ENCODE data around the gene GLYATL1B.
"Not testable (repeated sequence)": the region's sequence is repeated elsewhere in the genome, so short reads cannot be mapped to it uniquely, and the experiment has no call there.

DNA sequence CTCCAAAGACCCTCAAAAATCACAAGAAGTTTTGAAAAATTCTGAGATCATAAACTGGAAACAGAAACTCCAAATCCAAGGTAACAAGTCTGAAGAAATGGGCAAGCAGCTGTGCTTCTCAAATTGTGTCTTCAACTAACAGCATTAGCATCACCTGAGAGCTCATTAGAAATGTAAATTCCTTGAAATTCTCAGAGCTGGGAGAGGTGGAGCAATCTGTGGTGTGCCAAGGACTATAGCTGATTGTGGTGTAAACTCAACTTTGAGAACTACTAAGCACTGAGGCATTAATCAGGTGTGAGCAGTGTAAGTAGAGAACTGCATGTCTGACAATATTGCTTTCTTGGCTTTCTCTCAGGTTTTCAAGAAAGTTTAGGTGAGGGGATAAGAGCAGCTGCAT, 7.5 kb downstream of the GLYATL1B start:
- not testable (repeated sequence) for TF ChIP-seq EGR1 (IDR thresholded peaks at IDR 0.05; ENCODE audit: low read depth in 2 of 2); RAD21 (IDR thresholded peaks at IDR 0.05); GABPA (IDR thresholded peaks at IDR 0.05 in 1 of 2, conservative IDR thresholded peaks at IDR 0.05 in 1 of 2); SP1 (IDR thresholded peaks at IDR 0.05); NR2F2 (IDR thresholded peaks at IDR 0.05); JUND (IDR thresholded peaks at IDR 0.05); YY1 (IDR thresholded peaks at IDR 0.05)
- TF ChIP-seq, protein P1, sequence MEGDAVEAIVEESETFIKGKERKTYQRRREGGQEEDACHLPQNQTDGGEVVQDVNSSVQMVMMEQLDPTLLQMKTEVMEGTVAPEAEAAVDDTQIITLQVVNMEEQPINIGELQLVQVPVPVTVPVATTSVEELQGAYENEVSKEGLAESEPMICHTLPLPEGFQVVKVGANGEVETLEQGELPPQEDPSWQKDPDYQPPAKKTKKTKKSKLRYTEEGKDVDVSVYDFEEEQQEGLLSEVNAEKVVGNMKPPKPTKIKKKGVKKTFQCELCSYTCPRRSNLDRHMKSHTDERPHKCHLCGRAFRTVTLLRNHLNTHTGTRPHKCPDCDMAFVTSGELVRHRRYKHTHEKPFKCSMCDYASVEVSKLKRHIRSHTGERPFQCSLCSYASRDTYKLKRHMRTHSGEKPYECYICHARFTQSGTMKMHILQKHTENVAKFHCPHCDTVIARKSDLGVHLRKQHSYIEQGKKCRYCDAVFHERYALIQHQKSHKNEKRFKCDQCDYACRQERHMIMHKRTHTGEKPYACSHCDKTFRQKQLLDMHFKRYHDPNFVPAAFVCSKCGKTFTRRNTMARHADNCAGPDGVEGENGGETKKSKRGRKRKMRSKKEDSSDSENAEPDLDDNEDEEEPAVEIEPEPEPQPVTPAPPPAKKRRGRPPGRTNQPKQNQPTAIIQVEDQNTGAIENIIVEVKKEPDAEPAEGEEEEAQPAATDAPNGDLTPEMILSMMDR (IDR thresholded peaks at IDR 0.05; ENCODE audit: low read depth, low read length, missing input control): not testable (repeated sequence)
- TF ChIP-seq, protein P2, sequence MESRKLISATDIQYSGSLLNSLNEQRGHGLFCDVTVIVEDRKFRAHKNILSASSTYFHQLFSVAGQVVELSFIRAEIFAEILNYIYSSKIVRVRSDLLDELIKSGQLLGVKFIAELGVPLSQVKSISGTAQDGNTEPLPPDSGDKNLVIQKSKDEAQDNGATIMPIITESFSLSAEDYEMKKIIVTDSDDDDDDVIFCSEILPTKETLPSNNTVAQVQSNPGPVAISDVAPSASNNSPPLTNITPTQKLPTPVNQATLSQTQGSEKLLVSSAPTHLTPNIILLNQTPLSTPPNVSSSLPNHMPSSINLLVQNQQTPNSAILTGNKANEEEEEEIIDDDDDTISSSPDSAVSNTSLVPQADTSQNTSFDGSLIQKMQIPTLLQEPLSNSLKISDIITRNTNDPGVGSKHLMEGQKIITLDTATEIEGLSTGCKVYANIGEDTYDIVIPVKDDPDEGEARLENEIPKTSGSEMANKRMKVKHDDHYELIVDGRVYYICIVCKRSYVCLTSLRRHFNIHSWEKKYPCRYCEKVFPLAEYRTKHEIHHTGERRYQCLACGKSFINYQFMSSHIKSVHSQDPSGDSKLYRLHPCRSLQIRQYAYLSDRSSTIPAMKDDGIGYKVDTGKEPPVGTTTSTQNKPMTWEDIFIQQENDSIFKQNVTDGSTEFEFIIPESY (IDR thresholded peaks at IDR 0.05): not testable (repeated sequence)
- TF ChIP-seq, protein P3, sequence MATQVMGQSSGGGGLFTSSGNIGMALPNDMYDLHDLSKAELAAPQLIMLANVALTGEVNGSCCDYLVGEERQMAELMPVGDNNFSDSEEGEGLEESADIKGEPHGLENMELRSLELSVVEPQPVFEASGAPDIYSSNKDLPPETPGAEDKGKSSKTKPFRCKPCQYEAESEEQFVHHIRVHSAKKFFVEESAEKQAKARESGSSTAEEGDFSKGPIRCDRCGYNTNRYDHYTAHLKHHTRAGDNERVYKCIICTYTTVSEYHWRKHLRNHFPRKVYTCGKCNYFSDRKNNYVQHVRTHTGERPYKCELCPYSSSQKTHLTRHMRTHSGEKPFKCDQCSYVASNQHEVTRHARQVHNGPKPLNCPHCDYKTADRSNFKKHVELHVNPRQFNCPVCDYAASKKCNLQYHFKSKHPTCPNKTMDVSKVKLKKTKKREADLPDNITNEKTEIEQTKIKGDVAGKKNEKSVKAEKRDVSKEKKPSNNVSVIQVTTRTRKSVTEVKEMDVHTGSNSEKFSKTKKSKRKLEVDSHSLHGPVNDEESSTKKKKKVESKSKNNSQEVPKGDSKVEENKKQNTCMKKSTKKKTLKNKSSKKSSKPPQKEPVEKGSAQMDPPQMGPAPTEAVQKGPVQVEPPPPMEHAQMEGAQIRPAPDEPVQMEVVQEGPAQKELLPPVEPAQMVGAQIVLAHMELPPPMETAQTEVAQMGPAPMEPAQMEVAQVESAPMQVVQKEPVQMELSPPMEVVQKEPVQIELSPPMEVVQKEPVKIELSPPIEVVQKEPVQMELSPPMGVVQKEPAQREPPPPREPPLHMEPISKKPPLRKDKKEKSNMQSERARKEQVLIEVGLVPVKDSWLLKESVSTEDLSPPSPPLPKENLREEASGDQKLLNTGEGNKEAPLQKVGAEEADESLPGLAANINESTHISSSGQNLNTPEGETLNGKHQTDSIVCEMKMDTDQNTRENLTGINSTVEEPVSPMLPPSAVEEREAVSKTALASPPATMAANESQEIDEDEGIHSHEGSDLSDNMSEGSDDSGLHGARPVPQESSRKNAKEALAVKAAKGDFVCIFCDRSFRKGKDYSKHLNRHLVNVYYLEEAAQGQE (IDR thresholded peaks at IDR 0.05): not testable (repeated sequence)
